ENCODE results near the gene TBC1D10A.

DNA sequence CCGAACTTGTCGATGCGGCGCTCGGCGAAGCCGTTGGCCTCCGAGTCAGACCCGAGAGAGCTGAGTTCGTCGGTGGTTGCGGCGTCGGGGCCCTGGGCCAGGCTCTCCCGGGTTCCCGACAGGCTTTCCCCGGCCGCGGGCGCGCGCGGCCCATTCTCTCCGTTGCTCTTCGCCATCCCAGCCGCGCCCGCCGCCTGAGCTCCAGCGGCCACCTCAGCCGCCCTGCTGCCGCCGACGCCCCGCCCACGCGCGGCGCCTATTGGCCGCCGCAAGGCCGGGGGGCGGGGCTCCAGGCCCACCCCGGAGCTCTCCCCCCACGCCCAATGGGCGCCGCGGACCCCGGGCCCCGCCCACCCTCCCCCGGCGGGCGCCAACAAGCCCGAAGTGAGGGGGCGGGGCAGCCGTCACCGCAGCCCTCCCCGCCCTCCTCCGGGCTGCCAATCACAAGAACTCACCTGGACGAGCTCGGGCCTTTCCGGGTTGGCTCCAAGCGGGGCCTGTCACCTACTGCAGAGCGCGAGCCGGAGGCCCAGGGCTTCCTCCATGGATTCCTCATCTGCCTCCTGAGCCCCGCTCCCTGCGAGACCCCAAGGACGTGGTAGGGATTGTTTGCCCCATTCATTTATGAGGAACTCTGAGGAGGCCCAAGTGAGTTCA is at the start of gene TBC1D10A:
- TF ChIP-seq, protein P1, sequence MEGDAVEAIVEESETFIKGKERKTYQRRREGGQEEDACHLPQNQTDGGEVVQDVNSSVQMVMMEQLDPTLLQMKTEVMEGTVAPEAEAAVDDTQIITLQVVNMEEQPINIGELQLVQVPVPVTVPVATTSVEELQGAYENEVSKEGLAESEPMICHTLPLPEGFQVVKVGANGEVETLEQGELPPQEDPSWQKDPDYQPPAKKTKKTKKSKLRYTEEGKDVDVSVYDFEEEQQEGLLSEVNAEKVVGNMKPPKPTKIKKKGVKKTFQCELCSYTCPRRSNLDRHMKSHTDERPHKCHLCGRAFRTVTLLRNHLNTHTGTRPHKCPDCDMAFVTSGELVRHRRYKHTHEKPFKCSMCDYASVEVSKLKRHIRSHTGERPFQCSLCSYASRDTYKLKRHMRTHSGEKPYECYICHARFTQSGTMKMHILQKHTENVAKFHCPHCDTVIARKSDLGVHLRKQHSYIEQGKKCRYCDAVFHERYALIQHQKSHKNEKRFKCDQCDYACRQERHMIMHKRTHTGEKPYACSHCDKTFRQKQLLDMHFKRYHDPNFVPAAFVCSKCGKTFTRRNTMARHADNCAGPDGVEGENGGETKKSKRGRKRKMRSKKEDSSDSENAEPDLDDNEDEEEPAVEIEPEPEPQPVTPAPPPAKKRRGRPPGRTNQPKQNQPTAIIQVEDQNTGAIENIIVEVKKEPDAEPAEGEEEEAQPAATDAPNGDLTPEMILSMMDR (IDR thresholded peaks at IDR 0.05; ENCODE audit: low read depth, low read length) = no peak
- TF ChIP-seq EZH2phosphoT487 (IDR thresholded peaks at IDR 0.05; ENCODE audit: low read depth) = no peak
